VCaP (cell line): Measurements from ENCODE around the gene KCNA2.
A peak's percentile ranks its signal among the peaks of the same experiment; 100 is the strongest.

Experiments used
- H3K27ac ChIP-seq: fragments of 450-650 bp; 2 replicates; pipeline ENCODE4 v1.5.1; 2017
- TF ChIP-seq, protein P1 (sequence below): fragments of 450-650 bp; conservative IDR thresholded peaks from 2 replicates; pipeline ENCODE4 v1.5.1; 2017; ENCODE audit warnings: mild to moderate bottlenecking, moderate library complexity

KCNA2 gene

DNA sequence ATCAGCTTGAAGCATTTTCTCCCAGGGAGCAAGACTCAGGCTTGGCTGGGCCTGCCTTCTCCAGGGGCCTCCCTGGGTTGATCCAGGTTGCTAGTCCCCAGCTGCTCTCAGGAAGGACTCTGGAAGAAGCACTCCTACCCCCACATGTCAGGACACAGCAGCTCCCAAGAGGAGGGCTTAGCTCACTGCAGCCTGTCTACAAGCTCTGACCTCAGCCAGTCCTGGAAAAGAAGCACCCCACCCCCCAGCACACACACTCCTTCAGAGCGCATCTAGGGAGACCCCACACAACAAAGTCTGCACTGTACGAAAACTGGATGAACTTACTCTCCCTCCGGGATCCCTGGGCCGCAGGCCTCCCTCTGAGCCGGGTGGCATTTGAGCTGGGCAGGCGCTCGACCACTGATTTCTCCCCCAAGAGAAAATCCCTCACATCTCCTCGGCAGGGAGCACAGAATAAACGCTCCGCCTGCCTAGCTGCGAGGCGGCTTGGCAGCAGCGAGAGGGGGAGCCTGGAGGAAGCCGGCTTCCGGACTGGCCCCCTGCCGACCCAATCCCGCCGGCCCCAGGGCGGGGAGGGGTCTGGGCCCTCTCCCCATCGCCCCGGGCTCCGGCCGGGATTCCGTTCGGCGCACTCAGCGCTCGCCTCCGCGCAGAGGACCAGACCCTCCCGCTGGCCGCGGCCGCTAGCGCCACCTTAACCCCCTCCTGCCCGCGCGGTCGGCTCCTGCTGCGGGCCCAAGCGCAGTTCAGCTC lies at the start of gene KCNA2:
TSS of gene KCNA2 (minus strand) at position 458 of the 756 bp plus-strand sequence. CDS start 1,576 bp downstream, outside the sequence.
- H3K27ac ChIP-seq = peak within 1 kb of the TSS; percentile 25; the same call in 1 of the 2 replicates
- TF ChIP-seq, protein P1, sequence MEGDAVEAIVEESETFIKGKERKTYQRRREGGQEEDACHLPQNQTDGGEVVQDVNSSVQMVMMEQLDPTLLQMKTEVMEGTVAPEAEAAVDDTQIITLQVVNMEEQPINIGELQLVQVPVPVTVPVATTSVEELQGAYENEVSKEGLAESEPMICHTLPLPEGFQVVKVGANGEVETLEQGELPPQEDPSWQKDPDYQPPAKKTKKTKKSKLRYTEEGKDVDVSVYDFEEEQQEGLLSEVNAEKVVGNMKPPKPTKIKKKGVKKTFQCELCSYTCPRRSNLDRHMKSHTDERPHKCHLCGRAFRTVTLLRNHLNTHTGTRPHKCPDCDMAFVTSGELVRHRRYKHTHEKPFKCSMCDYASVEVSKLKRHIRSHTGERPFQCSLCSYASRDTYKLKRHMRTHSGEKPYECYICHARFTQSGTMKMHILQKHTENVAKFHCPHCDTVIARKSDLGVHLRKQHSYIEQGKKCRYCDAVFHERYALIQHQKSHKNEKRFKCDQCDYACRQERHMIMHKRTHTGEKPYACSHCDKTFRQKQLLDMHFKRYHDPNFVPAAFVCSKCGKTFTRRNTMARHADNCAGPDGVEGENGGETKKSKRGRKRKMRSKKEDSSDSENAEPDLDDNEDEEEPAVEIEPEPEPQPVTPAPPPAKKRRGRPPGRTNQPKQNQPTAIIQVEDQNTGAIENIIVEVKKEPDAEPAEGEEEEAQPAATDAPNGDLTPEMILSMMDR = no peak

DNA sequence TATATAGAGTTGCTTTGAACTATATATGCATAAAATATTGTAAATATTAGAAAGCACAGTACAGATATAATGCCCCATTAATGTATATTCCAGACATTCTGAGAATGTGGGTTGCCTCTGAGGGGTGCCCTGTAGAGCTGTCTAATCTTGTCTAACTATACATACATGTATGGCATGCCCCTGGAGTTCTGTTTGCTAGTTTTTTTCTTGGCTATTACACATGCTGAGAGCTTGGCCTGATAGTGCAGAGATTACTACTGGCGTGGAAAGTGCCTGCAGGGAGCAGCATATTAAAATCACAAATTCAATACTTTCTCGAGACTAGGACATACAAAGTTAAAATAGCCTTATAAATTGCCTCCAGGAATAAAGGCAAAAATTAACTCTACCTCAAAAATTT lies 44.5 kb upstream of the KCNA2 start:
- TF ChIP-seq, protein P1 = no peak

DNA sequence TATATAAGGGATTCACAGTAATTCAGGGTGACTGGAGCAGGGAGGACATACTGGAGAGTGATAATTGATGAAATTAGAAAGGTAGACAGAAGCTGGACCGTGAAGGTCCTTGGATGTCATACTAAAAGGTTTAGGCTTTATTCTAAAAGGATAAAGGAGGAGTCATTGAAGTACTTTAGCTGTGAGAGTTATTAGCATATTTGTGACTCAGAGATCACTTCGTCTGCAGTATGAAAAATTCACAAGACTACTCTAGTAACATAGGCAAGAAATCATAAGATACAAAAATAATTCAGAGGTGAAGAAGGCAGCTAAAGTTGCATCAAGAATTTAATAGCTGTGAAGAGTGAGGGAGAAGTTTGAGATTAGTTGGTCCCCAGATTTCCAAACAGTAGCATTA lies 42.3 kb upstream of the KCNA2 start:
- TF ChIP-seq, protein P1 = no peak

More for the DNA sequence above, 44.5 kb upstream of the KCNA2 start:
- H3K27ac ChIP-seq = no peak overlapping the region

DNA sequence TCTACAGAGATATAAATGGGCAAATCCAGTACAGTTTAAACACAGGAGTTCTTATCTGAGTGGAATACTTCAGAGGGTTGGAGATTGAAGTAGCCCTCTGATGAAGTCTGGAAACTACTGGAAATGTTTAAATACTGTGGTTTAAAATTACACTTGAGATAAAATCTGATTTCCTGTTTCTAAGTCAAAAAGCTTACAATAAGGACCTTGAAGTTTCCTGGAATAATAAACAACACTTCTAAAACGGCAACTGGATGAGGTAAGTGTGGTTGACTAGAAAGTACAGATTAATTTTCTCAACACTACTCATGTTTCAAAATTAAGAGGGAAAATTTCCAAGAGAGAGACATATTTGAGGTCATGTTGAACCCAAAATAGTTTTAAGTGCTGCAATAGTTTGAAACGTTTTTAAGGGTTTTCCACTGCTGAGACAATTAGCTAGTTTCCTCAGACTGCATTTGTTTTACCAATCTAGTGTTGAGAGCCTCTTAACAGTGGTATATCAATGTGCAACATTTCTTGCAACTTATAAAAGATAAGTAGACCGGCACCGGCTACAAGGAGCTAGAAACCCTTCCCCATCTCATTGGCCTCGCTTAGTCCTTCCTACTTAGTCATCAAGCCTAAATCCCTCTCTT lies 41.2 kb upstream of the KCNA2 start:
- TF ChIP-seq, protein P1 = no peak
- H3K27ac ChIP-seq = no peak overlapping the region

More for the DNA sequence above, 42.3 kb upstream of the KCNA2 start:
- no peak overlapping the region for H3K27ac ChIP-seq

DNA sequence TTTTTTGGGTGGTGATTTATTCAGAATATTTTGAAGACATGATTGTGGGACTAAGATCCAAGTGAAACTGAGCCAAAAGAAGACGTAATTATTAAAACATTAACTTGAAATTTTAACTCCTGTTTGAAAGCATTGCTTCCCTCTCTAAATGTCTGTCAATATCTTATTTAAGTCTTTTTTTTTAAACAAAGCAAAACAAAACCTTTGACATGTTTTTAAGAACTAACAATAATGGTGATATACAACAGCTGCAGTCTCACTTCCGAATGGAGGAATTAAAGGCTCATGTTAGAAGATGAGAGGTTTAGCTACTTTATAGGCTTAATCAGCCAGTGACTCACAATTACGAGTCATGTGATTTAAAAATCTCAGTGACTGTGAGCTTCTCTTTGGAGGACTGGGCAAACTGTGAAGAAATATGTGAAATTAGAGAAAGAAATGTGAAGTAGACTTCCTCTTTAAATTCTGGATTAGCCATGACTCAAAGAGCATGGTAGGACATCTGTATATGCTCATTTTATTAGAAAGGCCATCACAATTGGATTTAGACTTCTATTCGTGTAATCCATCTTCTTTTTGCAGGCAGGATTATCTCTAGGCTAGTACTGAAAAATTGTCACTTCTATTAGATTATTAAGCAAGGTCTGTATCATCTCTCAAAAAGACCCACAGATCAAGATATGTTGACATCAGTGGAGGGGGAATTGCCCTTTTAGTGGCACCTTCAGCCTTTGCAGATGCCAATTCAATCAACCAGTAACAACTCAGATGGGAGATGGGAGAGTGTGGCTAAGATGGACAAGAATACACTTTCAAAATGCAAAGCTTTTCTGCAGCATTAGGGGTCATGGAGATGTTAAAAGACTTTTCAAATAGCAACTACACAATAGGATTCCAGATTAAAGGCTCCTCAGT lies 39.9 kb upstream of the KCNA2 start:
- H3K27ac ChIP-seq = no peak overlapping the region
- TF ChIP-seq, protein P1 = no peak

DNA sequence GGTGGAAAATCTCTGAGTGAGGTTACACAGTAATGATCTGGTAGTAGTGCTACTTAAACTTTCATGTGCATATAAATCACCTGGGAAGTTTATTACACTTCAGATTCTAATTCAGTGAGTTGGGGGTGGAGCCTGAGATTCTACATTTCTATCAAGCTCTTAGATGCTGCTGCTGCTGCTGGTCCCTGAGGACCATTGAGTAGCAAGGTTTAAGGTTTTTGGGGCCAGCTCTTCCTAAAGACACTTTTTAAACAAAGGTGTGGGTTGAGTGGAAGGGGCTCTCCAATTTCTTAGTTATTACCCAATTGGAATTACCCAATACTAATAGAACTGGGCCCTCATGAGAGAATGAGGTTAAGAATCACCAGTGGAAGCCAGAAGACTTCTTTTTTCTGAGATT lies 39.1 kb upstream of the KCNA2 start:
- TF ChIP-seq, protein P1 = no peak

More for the DNA sequence above, 39.1 kb upstream of the KCNA2 start:
- no peak overlapping the region for H3K27ac ChIP-seq
